Colonic mucosa (tissue), 4 donors: Measurements from ENCODE around the gene IGSF23. TPM values are rescaled to one million over a fixed set of nuclear protein-coding genes. Genes with fewer than 3 reads are reported as not detected.
"Not testable (repeated sequence)": the region's sequence is repeated elsewhere in the genome, so short reads cannot be mapped to it uniquely, and the experiment has no call there.

Experiments used
- DNase-seq: peaks from one replicate; pipeline ENCODE4 v3.0.0-alpha.2; 2020
- H3K27ac ChIP-seq: fragments of 200-600 bp; one replicate; pipeline ENCODE4 v1.8.0; 2021
- H3K27me3 ChIP-seq: fragments of 200-600 bp; one replicate; pipeline ENCODE4 v1.8.0; 2021
- H3K36me3 ChIP-seq: fragments of 200-600 bp; one replicate; pipeline ENCODE4 v1.8.0; 2021
- H3K4me1 ChIP-seq: fragments of 200-600 bp; one replicate; pipeline ENCODE4 v1.8.0; 2021; ENCODE audit warnings: mild to moderate bottlenecking
- H3K4me3 ChIP-seq: fragments of 200-600 bp; one replicate; pipeline ENCODE4 v1.8.0; 2021
- H3K9ac ChIP-seq, 2 donors: one replicate each; pipeline ENCODE4 v1.7.0; 2013; ENCODE audit warnings: control low read depth in 2 of 2, low read depth in 2 of 2, low read length in 2 of 2
- H3K9me3 ChIP-seq: fragments of 200-600 bp; one replicate; pipeline ENCODE4 v1.8.0; 2021
- intact Hi-C: fragments of 100-400 bp; cut with DNase I; formaldehyde crosslinking; loops from one replicate; pipeline ENCODE4 v1.14.1; 2022
- total RNA-seq, 2 donors: library from RNA; stranded (reverse); fragmentation: NEBNext Ultra II Directional in 1 of 2; extraction: Animal tissue kit (Norgen Biotek cat#: 25700) in 1 of 2; gene quantifications; one replicate each; pipeline ENCODE4 v1.2.1, GENCODE V29; 2021
- TF ChIP-seq, protein P1 (sequence below): fragments of 200-600 bp; IDR thresholded peaks from one replicate; pipeline ENCODE4 v1.8.0; 2022; ENCODE audit warnings: antibody characterized with exemption, mild to moderate bottlenecking
- donor health status: healthy.
- donor health status: DM: no; HTN: no; CAD: no.
- donor health status: DM: no; HTN: no; CAD: no.

The IGSF23 gene
- total RNA-seq, 2 donors from 2014 or later, result not detected

GRCh38 chr19:44608391-44608821 lies 5.0 kb upstream of the IGSF23 start:
- Histone ChIP-seq H3K27me3 (no peaks in the 10 kb centered on the region), H3K4me3 (no peak overlapping the region), H3K9me3 (no peaks in the 10 kb centered on the region), H3K27ac (peak overlapping the region; percentile 20), H3K36me3 (no peaks in the 10 kb centered on the region), H3K4me1 (peaks cover 11% of the 10 kb centered on the region), H3K9ac (no peak overlapping the region)
- TF ChIP-seq, protein P1, sequence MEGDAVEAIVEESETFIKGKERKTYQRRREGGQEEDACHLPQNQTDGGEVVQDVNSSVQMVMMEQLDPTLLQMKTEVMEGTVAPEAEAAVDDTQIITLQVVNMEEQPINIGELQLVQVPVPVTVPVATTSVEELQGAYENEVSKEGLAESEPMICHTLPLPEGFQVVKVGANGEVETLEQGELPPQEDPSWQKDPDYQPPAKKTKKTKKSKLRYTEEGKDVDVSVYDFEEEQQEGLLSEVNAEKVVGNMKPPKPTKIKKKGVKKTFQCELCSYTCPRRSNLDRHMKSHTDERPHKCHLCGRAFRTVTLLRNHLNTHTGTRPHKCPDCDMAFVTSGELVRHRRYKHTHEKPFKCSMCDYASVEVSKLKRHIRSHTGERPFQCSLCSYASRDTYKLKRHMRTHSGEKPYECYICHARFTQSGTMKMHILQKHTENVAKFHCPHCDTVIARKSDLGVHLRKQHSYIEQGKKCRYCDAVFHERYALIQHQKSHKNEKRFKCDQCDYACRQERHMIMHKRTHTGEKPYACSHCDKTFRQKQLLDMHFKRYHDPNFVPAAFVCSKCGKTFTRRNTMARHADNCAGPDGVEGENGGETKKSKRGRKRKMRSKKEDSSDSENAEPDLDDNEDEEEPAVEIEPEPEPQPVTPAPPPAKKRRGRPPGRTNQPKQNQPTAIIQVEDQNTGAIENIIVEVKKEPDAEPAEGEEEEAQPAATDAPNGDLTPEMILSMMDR, result no peak
- peak; percentile 57 for DNase-seq
- intact Hi-C loops, result no loop called here

GRCh38 chr19:44609219-44609618 lies 4.1 kb upstream of the IGSF23 start:
- H3K27me3 ChIP-seq, result no peaks in the 10 kb centered on the region
- no peaks in the 10 kb centered on the region for H3K9me3 ChIP-seq
- intact Hi-C loops, result no loop called here
- no peak overlapping the region for H3K9ac ChIP-seq
- TF ChIP-seq, protein P1, result no peak
- H3K4me3 ChIP-seq, result no peak overlapping the region
- H3K36me3 ChIP-seq, result no peaks in the 10 kb centered on the region
- DNase-seq, result no peak
- no peak overlapping the region for H3K27ac ChIP-seq
- H3K4me1 ChIP-seq, result peaks cover 11% of the 10 kb centered on the region

GRCh38 chr19:44610497-44610896 lies 2.9 kb upstream of the IGSF23 start:
- H3K27ac ChIP-seq, H3K9ac ChIP-seq, DNase-seq, H3K9me3 ChIP-seq, H3K36me3 ChIP-seq, intact Hi-C loops, H3K4me3 ChIP-seq, H3K27me3 ChIP-seq: not testable (repeated sequence)
- H3K4me1 ChIP-seq, result peaks cover 11% of the 10 kb centered on the region

- TF ChIP-seq, protein P1, result no peak
- no peaks in the 10 kb centered on the region for H3K36me3 ChIP-seq
- DNase-seq, result no peak
- H3K27ac ChIP-seq, result no peak overlapping the region
- peaks cover 11% of the 10 kb centered on the region for H3K4me1 ChIP-seq
- H3K9ac ChIP-seq, result no peak overlapping the region
- no peaks in the 10 kb centered on the region for H3K9me3 ChIP-seq
- no peak overlapping the region for H3K4me3 ChIP-seq
- H3K27me3 ChIP-seq, result no peaks in the 10 kb centered on the region
- intact Hi-C loops, result no loop called here
Observed at GRCh38 chr19:44611812-44612295, 1.5 kb upstream of the IGSF23 start.

- Histone ChIP-seq H3K9me3 (no peaks in the 10 kb centered on the region), H3K27ac (no peak overlapping the region), H3K4me1 (no peaks in the 10 kb centered on the region), H3K4me3 (no peak overlapping the region), H3K36me3 (no peaks in the 10 kb centered on the region), H3K9ac (no peak overlapping the region), H3K27me3 (no peaks in the 10 kb centered on the region)
- DNase-seq, result no peak
- intact Hi-C loops, result no loop called here
- TF ChIP-seq, protein P1, result no peak
Observed at GRCh38 chr19:44614313-44614712, 950 bp downstream of the IGSF23 start.

DNA sequence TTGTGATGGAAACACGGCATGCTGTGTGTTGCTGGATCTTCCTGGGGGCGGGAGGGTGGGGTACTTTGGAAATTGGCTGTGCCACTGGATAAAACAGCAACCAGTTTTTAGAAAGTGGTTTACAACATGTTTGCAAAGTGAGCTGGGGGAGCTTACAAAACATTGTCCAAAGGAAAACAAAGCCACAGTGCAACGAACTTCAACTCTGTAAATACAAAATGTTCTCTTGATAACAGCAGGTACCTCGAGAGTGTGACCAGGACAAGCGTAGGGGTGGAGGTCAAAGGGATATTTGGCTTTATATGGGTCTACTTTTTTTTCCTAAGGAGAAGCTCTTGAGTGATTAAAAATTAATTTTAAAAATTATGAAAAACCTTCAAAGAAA lies 2.5 kb downstream of the IGSF23 start:
- intact Hi-C loops, result no loop called here
- DNase-seq, result no peak
- TF ChIP-seq, protein P1, result no peak
- Histone ChIP-seq H3K36me3 (no peaks in the 10 kb centered on the region), H3K4me1 (no peaks in the 10 kb centered on the region), H3K27me3 (no peaks in the 10 kb centered on the region), H3K9ac (no peak overlapping the region), H3K27ac (no peak overlapping the region), H3K4me3 (no peak overlapping the region), H3K9me3 (no peaks in the 10 kb centered on the region)
